Stimulated activated CD8-positive, alpha-beta memory T cell treated with anti-CD3 and anti-CD28 coated beads, Interleukin-12 subunit alpha, Interleukin-12 subunit beta, amount 100 ng/mL, for 1 hour (primary cell): ENCODE results near the gene TGM2.

ENCODE experiments used
- DNase-seq: peaks from one replicate; pipeline ENCODE4 v3.0.0-alpha.2; 2020; ENCODE audit warnings: low read depth

TGM2 gene

GRCh38 chr20:38144598-38144973, 20.5 kb downstream of the TGM2 start:
- no peak for DNase-seq

GRCh38 chr20:38143646-38144554, 21.2 kb downstream of the TGM2 start:
- DNase-seq: no peak

- DNase-seq: no peak
Measured at GRCh38 chr20:38143238-38143645, 21.8 kb downstream of the TGM2 start.

- no peak for DNase-seq
Measured at GRCh38 chr20:38141889-38142494, 23.1 kb downstream of the TGM2 start.

GRCh38 chr20:38141204-38141888, 23.7 kb downstream of the TGM2 start:
- no peak for DNase-seq

GRCh38 chr20:38139977-38140753, 24.9 kb downstream of the TGM2 start:
- DNase-seq: no peak

- no peak for DNase-seq
Measured at GRCh38 chr20:38139156-38139912, 25.7 kb downstream of the TGM2 start.

GRCh38 chr20:38138086-38138778, 26.8 kb downstream of the TGM2 start:
- DNase-seq: no peak

- DNase-seq: no peak
Measured at GRCh38 chr20:38137441-38138037, 27.5 kb downstream of the TGM2 start.

GRCh38 chr20:38136421-38137245, 28.4 kb downstream of the TGM2 start:
- no peak for DNase-seq

- no peak for DNase-seq
Measured at GRCh38 chr20:38135651-38136420, 29.2 kb downstream of the TGM2 start.

GRCh38 chr20:38135271-38135650, 29.8 kb downstream of the TGM2 start:
- no peak for DNase-seq

- no peak for DNase-seq
Measured at GRCh38 chr20:38134427-38135270, 30.4 kb downstream of the TGM2 start.

GRCh38 chr20:38133680-38134426, 31.2 kb downstream of the TGM2 start:
- no peak for DNase-seq

- no peak for DNase-seq
Measured at GRCh38 chr20:38132910-38133501, 32.1 kb downstream of the TGM2 start.

- DNase-seq: no peak
Measured at GRCh38 chr20:38132156-38132909, 32.7 kb downstream of the TGM2 start.
